HG02588 (cell line): Measurements from ENCODE around the gene COMT.
"Not testable (repeated sequence)": the region's sequence is repeated elsewhere in the genome, so short reads cannot be mapped to it uniquely, and the experiment has no call there.

ENCODE experiments used
- ATAC-seq: cut with Tn5 transposase; IDR thresholded peaks from one replicate; pipeline ENCODE4 v1.9.1; 2021; ENCODE audit warnings: mild to moderate bottlenecking, moderate library complexity; ENCODE audit not compliant: unreplicated experiment

COMT gene

DNA sequence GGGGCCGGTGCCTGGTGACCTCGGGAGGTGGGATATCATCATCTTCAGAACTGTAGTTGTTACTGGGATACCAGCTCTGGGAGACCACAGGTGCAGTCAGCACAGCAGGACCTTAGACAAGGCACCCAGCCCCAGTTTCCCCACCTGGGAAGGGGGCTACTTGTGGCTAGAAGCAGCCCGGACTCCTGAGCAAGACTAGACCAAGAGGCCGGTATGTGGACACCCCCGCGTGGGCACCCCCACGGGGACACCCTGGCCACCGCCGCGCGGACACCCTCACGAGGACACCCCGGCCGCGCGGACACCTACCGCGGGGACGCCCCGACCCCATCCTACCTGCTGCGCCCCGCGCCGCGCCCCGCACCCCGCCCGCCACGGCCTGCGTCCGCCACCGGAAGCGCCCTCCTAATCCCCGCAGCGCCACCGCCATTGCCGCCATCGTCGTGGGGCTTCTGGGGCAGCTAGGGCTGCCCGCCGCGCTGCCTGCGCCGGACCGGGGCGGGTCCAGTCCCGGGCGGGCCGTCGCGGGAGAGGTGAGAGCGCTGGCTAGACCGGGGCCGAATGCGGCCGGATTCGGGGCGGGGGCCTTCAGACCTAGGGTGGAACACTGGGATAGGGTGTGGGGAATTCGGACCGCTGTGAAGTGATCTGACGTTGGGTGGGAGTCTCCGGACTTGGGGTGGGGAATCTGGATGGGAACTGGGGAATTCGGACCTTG lies at the start of gene COMT, which contains the start of gene TXNRD2:
TSS of gene COMT (plus strand) at position 408 of the 718 bp plus-strand sequence. CDS start 20,755 bp downstream, outside the sequence.
TSS of gene TXNRD2 (minus strand) at position 454 of the 718 bp plus-strand sequence. CDS start at position 439, 15 bp downstream.
- peak; percentile 58 for ATAC-seq

DNA sequence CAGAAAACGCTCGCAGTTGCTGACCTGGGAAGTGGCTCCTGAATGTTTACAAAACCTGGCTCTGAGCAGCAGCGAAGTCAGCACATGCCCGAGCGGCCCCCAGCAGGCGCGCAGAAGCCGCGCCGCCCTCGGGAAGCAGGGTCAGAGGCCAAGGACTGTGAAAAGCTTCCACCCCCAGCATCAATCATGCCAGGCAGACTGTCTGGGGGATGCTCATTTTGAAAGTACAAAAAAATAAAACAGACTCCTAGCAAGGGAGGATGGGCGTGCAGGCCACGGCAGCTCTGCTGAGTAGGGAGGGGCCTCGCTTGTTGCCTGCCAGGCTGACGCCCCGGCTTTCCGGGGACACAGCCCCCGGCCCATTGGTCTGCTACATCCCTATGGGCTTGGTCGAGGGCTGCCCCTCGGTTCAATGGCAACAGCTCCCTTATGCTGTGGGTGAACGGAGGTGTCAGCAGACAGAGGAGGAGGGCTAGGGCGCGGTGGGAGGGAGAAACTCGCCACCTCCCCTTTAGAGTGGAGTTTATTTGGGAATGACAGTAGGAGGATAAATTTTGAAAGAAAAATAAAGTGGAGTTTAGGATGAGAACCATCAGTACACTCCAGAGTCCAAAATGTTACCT lies 49.2 kb upstream of the COMT start:
- no peak for ATAC-seq

DNA sequence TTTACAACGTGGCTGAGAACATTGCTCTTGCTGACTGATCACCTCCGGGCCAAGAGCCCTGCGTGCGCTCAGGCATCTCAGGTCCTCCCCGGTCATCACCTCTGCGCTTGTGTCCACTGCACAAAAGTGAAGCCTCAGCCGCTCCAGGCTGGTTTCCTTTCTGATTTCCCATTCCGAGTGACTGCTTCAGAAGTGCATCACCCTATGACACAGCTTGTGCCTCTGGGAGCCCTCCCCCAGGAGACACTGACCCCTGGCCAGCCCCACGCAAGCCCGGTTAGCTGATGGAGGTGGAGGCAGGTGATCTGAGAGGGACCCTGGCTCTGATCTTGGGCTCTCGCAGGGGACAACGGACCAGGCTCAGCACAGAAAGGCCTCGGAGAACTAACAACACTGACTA lies 48.6 kb upstream of the COMT start:
- ATAC-seq: no peak

DNA sequence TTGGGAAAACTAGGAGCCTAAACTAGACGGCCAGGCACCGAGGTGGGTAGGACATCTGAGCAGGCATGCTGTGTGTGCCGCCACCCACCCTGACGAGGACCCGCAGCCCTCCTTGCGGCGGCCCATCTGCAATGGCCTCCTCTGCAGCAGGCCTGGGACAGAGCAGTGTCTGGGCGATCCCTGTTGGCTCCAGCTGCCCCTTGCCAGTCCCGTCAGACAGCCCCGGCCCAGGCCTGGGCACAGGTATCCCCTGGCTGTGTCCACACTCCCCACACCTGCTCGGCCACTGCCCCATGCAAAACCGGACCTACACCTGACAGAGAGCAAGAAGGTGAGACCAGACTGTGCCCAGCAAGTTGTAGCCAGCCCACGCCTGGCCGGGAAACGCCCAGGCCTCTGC lies 48.2 kb upstream of the COMT start:
- ATAC-seq: no peak

DNA sequence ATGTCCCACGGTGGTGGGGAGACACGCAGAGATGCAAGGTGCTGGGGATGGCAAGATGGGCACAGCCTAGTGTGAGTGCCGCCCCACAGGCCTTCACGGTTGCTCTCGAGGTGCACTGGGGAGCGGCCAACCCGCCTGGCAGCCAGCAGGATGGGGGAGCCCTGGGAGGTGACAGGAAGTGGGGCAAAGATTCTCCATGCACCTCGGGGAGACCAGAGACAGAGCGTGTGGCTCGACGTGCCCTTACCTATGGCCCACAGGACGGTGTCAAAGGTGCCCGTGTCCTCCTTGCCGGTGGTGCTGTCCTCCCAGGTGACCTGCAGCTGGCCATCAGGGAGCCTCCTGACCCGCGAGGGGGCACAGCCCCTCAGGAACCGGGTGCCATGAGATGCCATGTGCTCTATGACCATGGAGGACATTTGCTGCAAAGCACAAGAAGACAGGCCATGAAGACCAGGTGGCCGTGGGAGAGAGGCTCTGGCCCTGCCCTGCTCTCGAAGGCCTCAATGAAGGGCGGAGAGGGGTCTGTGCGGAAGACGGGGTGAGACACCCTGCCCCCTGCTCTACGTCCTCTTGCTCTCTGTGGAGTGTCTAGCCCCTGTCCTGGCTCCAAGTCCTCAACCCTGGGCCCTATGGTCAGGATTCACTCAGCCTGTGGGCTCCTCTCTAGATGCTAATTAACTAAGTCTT lies 46.3 kb upstream of the COMT start:
- ATAC-seq: no peak

DNA sequence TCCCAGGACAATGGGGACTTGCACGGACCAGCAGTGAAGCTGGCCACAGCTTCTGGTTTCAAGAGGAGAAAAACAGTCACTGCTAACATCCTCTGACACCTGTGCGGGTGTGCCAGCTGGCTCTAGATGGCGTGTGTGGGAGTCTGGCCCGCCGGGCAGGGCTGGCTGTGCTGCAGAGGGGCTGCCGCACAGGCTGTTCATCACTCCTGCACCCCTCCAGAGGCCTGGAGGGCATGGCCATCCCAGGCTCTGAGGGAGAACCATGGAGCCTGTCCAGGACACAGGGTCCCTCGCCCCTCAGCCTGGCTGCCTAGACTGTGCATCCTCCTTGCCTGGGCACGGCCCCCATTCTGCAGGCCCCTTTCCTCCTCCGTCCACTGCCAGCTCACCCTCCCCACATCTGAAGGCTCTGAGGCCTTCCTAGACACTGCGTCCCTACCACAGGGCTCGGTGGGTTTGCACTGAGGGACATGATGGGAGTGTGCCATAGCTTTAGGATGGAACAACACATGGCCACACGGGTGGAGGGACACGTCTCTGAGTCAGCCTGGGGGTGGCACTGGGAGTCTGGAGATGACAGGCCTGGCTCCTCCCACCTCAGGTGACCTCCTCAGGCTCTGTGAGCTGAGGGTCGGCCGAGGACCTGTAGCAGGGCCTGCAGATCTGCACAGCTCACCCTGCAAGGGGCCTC lies 44.8 kb upstream of the COMT start:
- ATAC-seq: no peak

DNA sequence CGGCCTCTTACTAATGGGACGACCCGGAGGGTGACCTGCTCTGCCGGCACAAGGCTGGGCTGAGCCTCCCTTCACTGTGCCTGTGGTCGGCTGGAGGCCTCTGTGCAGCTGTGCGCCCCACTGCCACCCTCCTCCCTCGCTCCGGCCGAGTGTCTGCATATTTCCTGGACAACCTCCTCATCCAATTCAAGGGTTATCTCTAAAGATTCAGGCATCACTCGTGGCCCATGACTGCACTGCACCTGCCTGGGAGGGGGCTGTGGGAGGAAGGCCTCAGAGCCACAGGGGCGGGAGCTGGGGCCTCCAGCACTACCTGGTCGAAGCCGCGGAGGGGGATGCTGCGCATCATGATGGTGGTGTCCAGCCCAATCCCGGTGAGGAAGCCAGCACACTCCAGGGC lies 43.8 kb upstream of the COMT start:
- ATAC-seq: no peak

DNA sequence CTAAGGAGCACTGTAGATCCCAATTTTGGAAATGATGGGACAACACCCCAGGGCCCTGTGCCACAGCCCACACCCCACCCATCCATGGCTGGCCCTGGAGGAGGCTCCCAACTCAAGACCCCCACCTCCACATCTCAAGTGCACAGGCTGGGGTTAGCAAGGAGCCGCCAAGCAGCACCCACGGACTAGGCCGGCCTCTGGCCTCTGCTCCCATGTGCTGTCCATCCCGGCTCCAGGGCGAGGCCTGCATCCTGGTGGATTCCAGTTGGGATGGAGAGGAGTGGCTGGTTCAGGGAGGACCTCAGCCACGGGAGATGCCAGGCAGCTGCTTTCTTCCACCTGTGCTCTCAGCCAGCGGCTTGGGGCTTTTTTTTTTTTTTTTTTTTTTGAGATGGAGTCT lies 43.4 kb upstream of the COMT start:
- no peak for ATAC-seq

DNA sequence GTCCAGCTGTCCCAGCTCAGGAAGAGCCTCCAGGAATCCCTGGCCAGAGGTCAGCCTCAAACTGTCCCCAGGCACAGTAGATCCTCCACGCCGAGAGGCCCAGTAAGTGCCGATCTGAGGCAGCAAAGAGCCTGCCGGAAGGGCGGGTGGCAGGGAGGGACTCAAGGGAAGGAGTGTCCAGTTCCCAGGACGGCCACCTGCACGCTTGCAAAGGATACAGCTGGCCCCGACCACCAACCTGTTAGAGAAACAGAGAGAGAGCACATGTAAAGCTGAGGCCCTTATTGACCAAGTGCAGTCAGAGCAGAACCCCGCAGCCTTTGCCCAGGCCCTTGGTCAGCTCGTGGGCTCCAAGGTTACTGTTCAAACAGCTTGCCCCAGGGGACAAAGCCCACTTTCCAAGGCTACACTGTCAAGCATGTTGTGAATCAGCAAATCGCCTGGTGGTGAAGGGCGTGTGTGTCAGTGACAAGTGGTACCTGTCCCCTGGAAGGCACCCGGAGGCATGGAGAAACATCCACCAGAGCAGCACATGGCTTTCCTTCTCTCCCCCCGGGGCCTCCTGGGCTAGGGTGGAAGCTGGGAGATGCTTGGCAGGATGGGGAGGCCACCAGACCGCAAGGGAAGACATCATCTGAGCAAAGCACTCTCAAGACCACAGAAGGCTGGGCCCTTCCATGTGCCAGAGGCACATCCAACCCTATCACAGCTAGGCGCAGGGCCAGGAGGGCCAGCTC lies 42.6 kb upstream of the COMT start:
- ATAC-seq: no peak

DNA sequence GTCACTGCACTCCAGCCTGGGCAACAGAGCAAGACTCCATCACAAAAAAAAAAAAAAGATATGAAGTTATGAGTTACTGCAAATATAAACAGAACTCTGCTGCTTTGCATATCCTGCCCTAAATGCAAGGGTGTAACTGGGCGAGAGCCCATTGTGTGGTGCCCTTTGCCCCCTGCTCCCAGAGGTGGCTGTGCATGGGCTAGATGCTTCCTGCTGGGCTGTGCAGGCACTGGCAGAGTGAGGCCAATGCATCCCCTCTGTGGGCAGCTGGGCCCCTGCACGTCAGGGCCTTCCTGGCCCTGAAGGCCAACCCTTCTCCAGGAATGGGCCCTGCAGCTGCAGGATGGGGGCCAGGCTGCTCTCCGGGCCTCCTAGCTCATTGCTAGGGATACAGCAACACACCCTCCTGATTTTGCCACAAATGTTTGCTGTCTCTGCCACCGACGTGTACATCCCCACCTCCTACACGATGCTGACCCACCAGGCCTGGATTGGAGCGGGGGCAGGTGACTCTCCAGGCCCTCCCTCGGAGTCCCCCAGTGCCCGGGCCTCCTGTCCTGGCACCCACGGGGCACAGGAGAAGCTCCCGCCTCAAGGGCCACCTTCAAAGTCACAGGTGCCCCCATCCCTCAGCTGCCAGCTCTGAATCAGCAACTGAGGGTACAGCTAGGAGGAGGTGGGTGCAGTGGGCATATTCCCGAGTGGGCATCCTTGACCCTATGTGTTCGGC lies 40.7 kb upstream of the COMT start:
- ATAC-seq: no peak

DNA sequence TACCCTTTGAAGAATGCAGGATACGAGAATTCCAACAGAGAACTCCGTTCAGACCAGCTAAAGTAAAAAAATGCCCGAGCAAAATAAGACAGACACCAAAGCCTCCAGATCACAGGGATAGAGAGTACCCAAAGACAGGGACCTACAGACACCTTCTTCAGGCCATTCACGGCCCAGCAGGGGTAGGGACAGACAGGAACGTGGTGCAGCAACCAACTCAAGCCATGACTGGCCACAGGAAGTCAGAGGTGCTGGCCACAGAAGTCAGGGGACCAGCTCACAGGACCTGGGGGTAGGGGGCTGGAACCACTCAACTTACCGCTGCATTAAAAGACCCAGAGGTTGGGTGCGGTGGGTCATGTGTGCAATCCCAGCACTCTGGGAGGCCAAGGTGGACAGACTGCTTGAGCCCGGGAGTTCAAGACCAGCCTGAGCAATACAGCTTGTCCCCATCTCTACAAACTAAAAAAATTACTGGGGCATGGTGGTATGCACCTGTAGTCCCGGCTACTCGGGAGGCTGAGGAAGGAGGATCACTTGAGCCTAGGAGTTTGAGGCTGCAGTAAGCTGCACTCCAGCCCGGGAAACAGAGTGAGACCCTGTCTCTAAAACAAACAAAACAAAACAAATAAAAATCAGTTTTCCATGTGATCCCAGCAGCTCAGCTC lies 39.9 kb upstream of the COMT start:
- ATAC-seq: no peak

DNA sequence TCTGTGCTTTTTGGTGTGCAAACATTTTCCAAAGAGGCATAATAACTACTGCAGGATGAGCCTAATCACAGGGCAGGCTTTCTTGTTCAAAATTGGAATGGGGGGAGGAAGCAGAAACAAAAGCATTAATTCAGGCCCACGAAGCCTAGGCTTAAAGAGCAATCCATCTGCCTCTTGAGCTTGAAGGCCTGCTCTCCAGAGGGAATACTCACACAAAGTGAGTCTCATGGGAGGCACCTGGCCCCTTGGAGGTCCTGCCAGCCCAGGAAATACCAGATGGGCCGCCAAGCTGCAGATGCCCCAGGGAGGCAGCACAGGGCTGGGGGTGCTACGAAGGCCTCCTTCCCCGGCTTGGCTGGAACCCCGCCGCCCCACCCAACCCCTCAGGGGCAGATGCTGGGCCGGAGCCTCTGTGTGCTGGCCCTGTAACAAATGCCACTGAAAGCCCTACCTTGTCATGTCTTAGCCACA lies 39.3 kb upstream of the COMT start:
- ATAC-seq: no peak

DNA sequence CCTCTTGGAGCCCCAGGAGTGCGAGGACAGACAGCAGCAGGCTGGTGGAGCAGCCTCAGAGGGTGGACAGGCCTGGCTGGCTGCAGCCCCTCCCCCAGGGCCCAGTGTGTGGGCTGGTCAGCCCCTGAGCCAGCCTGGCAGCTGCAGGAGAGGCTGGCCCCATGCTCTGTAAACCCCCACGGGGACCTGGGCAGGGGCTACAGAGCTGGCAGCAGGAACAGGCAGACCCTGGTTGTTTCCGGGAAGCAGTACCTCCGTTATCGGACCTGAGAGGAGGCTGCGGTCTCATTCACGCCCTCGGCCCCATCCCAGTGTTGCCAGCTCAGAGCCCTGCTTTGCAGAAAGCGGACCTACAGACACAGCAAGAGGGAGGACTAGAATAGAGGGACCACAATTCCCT lies 38.5 kb upstream of the COMT start:
- ATAC-seq: no peak

DNA sequence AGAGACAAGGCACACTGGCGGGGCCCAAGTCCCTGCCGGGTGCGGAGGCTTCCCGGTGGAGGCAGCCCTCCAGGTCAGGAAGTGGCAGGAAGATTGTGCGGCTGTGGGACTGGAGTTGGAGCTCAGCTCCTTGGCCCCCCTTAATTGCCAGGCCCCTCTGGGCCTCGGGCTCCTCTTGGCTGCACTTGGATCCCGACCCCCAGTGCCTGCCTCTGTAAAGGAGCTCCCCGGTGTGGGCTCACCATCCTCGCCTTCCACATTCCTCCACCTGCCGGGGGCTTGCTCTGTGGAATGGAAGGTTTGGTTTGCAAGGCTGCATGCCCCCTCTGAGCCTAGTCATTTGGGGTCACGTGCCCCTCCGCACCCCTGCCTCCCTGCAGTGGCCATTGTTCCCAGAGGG lies 38.1 kb upstream of the COMT start:
- ATAC-seq: no peak

DNA sequence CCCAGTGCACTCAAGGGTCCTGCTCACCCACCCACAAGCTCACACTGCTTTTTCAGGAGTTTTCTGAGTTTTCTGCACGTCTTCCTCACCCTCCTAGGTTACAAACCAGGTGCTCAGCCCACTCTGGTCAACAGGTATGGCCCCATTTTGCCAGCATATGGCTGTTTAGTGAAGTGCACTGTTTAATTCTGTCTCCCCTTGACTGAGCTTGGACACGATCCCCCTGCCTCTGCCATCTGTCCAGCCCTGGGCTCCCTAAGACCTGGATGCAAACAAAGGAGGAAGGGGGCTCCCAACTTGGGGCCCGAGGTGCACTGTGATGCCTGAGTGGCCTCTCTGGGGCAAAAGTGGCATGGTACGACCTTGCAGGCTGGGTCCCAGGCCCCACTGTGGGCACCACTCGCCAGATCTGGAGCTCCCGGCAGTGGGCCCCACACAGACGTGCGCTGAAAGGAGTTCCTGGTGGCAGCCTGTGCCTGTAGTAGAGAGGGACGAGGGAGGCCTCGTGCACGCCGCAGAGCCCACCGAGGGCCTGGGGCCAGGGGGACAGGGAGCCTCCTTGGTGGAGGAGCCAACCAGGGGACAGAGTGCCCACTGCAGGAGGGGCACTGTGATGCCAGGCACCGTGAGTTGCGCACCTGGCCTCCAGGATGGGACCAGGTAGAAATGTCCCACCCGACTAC lies 37.3 kb upstream of the COMT start:
- ATAC-seq: no peak

DNA sequence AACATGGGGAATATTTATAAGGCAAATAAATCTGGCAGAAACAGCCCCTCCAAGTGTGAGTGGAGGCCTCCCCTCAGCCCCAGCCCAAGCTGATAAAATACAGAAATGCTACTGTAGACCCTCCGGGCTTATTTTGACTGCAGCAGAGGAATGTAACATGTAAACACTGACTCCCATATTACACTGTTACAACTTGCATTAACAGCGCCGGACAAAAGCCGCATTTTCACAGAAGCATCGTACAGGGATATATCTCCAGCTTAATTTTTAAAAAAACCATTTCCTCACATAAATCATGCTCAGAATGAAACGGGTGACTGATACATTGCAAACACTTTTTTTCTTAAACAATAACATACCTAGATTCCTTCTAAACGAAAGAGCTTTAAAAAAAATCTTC lies 36.6 kb upstream of the COMT start:
- no peak for ATAC-seq

DNA sequence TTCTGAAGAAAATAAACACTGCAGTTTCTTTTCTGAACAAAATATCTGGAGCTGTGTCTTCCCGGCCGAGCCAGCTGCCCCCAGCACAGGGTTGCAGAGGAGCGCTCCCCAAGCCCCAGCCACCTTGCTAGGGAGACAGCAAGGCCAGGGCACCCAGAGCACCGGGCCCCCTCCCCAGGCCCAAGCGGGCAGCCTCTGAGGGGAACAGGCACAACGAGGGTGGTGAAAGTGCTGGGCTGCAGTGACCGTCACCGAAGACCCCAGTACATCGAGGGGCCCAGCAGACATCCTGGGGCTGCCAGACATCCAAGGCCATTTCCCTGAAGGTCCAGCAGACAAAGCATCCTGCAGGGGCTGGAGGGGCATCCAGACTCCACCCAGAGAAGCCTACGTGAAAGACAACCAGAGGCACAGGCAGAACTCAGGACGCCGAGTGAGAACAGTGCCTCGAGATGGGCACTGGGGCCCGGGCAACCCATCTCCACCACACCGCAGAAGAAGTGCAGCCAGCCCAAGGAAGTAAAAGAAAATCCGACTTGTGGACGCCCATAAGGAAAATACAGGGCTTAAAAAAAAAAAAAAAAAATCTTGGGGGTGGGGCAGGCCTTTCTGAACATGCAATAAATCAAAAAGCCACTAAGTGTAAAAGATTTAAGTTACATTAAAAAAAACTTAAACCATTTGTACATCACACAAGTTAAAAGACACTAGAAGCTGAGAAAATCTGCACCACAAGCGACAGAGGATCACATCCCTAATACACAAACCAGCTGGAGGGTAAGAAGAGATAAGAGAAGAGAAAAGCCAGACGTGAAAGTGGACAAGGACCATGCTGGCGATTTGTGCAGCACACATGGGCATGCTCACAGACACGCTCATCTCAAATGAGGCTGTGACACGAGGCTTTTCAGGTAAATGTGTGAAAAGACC lies 36.0 kb upstream of the COMT start:
- no peak for ATAC-seq

DNA sequence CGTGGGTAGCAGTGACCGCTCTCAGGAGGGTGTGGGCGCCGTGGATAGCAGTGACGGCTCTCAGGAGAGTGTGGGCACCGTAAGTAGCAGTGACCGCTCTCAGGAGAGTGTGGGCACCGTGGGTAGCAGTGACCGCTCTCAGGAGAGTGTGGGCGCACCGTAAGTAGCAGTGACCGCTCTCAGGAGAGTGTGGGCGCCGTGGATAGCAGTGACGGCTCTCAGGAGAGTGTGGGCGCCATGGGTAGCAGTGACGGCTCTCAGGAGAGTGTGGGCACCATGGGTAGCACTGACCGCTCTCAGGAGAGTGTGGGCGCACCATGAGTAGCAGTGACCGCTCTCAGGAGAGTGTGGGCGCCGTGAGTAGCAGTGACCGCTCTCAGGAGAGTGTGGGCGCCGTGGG lies 34.7 kb upstream of the COMT start:
- not testable (repeated sequence) for ATAC-seq
